Urinary bladder (tissue), 4 donors: ENCODE data around the gene CR2. TPM values are rescaled to one million over a fixed set of nuclear protein-coding genes. Genes with fewer than 3 reads are reported as not detected.
"Not testable (repeated sequence)": the region's sequence is repeated elsewhere in the genome, so short reads cannot be mapped to it uniquely, and the experiment has no call there.

Source experiments
- DNase-seq: peaks from one replicate; pipeline ENCODE4 v3.0.0-alpha.2; 2015; ENCODE audit errors: extremely low spot score
- H3K27ac ChIP-seq: one replicate; pipeline ENCODE4 v1.5.1; 2013; ENCODE audit warnings: low read depth, mild to moderate bottlenecking, moderate library complexity
- H3K36me3 ChIP-seq: one replicate; pipeline ENCODE4 v1.6.1; 2013; ENCODE audit warnings: mild to moderate bottlenecking, moderate library complexity; ENCODE audit not compliant: insufficient read depth
- H3K4me1 ChIP-seq: one replicate; pipeline ENCODE4 v1.6.1; 2013; ENCODE audit warnings: mild to moderate bottlenecking, moderate library complexity; ENCODE audit not compliant: insufficient read depth
- H3K4me3 ChIP-seq: one replicate; pipeline ENCODE4 v1.5.1; 2013; ENCODE audit warnings: low read depth, low read length
- WGBS: extraction: QIAGEN DNeasy Blood & Tissue Kit; methylation state at CpG from one replicate; pipeline ENCODE4 v1.1.7; 2013; 5-methylcytosine and 5-hydroxymethylcytosine counted together
- polyA plus RNA-seq: library from polyadenylated mRNA; stranded (reverse); fragments of 200-250 nt; gene quantifications from one replicate; pipeline ENCODE4 v1.2.3, GENCODE V29; 2013
- total RNA-seq: library from RNA; depleted of rRNA; stranded (reverse); fragments of >200 nt; gene quantifications from one replicate; pipeline ENCODE4 v1.2.3, GENCODE V29; 2014
- donor health status: healthy with polysubstance abuse.
- donor health status: healthy.

Gene CR2
- total and polyA plus RNA-seq, 2 donors = 0.04 to 0.63 TPM

GRCh38 chr1:207462535-207462934 lies 8.4 kb downstream of the CR2 start:
- no peaks in the 10 kb centered on the region for H3K4me1 ChIP-seq
- no peak for DNase-seq
- no peaks in the 10 kb centered on the region for H3K36me3 ChIP-seq

DNA sequence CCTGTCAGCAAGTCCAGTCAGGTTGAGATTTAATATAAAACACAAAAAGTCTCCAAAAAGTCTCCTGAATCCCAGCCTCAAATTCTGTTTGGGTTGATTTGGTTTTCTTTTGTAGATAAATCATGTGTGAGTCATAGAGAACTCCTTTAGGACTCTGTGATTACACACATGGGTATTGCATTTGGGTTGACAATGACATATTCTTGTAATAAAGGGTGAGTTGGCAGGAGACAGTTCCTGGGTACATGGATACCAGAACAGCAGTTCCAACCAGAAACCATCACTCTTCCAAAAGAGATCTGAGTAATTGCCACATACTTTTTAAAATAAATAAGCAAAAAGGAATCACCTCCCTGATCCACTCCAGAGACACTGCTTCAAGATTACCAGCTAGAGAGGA lies 8.9 kb downstream of the CR2 start:
- no peak overlapping the region for H3K4me3 ChIP-seq
- no peaks in the 10 kb centered on the region for H3K4me1 ChIP-seq
- no peaks in the 10 kb centered on the region for H3K36me3 ChIP-seq
- no peak overlapping the region for H3K27ac ChIP-seq
- no peak for DNase-seq

More at GRCh38 chr1:207462535-207462934, 8.4 kb downstream of the CR2 start:
- Histone ChIP-seq H3K4me3 (no peak overlapping the region), H3K27ac (no peak overlapping the region)

- Histone ChIP-seq H3K36me3 (no peaks in the 10 kb centered on the region), H3K4me3 (no peak overlapping the region), H3K27ac (no peak overlapping the region), H3K4me1 (no peaks in the 10 kb centered on the region)
- WGBS = 59% methylated on average over 3 of the region's 3 CpGs
- DNase-seq = no peak
Measured at GRCh38 chr1:207463571-207463970, 9.4 kb downstream of the CR2 start.

DNA sequence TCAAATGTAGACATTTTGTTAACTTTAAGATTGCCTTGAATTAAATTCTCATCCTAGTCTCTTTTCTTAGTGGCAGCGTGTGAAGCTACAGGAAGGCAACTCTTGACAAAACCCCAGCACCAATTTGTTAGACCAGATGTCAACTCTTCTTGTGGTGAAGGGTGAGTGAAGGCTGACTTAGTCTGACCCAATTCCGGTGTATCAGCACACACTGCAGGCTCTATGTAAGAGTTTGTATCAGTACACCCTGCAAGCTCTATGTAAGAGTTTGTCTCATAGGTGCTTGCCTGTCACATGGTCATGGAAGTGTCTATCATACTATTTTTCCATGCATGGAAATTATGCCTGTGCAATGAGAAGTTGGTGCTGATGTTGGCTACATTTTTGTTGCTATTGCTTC lies 16.8 kb downstream of the CR2 start:
- WGBS = 82% methylated on average over 2 of the region's 2 CpGs
- DNase-seq = no peak
- H3K4me3 ChIP-seq = no peak overlapping the region
- H3K36me3 ChIP-seq = no peaks in the 10 kb centered on the region
- no peaks in the 10 kb centered on the region for H3K4me1 ChIP-seq
- no peak overlapping the region for H3K27ac ChIP-seq

DNA sequence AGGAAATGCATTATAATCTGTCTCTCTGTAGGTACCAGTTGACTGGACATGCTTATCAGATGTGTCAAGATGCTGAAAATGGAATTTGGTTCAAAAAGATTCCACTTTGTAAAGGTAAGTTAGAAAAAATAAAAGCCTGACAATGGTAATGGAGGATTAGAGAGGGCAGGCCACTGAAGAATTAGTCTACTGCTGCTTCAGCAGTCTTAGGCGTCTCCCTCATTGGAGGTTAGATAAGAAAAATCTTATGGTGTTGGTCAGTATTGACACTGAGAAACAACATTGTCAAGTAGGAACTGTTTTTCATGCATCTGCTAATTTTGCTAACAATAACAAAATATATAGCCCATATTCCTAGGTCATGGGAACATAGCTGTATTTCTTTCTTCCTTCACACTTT lies 20.1 kb downstream of the CR2 start:
- Histone ChIP-seq H3K36me3 (no peaks in the 10 kb centered on the region), H3K27ac (no peak overlapping the region), H3K4me3 (no peak overlapping the region), H3K4me1 (no peaks in the 10 kb centered on the region)
- WGBS = 88% methylated on average over 1 of the region's 1 CpG
- DNase-seq = no peak

GRCh38 chr1:207486198-207486597 lies 32.1 kb downstream of the CR2 start:
- WGBS = 87% methylated on average over 3 of the region's 3 CpGs
- Histone ChIP-seq H3K4me3 (no peak overlapping the region), H3K4me1 (no peaks in the 10 kb centered on the region), H3K27ac (no peak overlapping the region), H3K36me3 (no peaks in the 10 kb centered on the region)
- no peak for DNase-seq

- Histone ChIP-seq H3K4me3 (no peak overlapping the region), H3K4me1 (no peaks in the 10 kb centered on the region), H3K27ac (no peak overlapping the region), H3K36me3 (no peaks in the 10 kb centered on the region)
- 78% methylated on average over 4 of the region's 4 CpGs for WGBS
- no peak for DNase-seq
Measured at GRCh38 chr1:207487636-207488035, 33.5 kb downstream of the CR2 start.

DNA sequence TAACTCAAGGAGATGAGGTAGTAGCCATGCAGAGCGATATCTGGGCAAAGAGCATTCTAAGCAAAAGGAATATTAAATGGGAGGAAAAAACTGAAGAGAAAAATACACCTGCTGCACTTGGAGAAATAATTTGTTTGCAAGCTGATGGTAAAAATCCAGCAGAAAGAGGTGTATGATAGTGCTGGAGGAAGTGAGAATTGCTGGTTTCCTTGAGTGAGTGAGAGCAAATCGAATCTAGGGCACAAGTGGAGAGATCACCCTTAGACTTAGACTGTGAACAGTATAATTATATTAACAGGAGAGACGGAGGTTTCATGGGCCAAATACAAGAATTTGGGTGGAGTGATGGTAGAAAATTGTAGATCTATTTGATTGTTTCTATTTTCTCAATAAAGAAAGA lies 39.1 kb downstream of the CR2 start:
- no peaks in the 10 kb centered on the region for H3K4me1 ChIP-seq
- no peak overlapping the region for H3K4me3 ChIP-seq
- no peaks in the 10 kb centered on the region for H3K36me3 ChIP-seq
- 78% methylated on average over 3 of the region's 3 CpGs for WGBS
- H3K27ac ChIP-seq = no peak overlapping the region
- DNase-seq = no peak

DNA sequence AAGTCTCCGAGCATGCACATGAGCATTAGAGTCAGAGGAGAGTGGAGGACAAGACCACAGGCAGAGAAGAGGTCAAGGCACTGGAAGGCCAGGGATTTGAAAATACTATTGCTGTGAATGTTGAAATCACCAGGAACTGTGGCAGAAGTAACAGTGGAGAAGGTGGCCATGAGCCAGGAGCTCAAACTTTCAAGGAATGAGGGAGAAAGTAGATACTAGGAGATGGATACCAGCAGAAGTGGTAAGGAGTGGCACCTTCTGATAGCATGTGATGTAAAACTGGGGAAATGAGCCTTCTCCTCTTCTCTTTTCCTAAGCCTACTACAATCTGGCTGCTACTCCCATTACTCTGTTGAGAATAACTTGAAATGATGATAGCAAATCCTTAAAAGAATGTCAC lies 40.0 kb downstream of the CR2 start:
- 93% methylated on average over 1 of the region's 1 CpG for WGBS
- no peaks in the 10 kb centered on the region for H3K4me1 ChIP-seq
- DNase-seq = no peak
- no peak overlapping the region for H3K4me3 ChIP-seq
- H3K36me3 ChIP-seq = no peaks in the 10 kb centered on the region
- no peak overlapping the region for H3K27ac ChIP-seq

GRCh38 chr1:207495281-207495680 lies 41.2 kb downstream of the CR2 start:
- not testable (repeated sequence) for H3K4me1 ChIP-seq, DNase-seq, H3K4me3 ChIP-seq, H3K36me3 ChIP-seq, H3K27ac ChIP-seq
- 82% methylated on average over 8 of the region's 8 CpGs for WGBS

- WGBS = 3% methylated on average over 68 of the region's 68 CpGs
- H3K4me3 ChIP-seq = peak within 1 kb of the TSS; percentile 33
Measured at GRCh38 chr1:207495801-207496792, 42.0 kb downstream of the CR2 start, which contains the start of gene CR1. TSS of gene CR1 (plus strand) at chr1:207496157. CDS start at chr1:207496268, 111 bp downstream.

GRCh38 chr1:207497941-207498340 lies 43.8 kb downstream of the CR2 start:
- H3K27ac ChIP-seq = no peak overlapping the region
- WGBS = 61% methylated on average over 5 of the region's 5 CpGs
- DNase-seq = no peak
- no peaks in the 10 kb centered on the region for H3K36me3 ChIP-seq
- no peak overlapping the region for H3K4me3 ChIP-seq
- no peaks in the 10 kb centered on the region for H3K4me1 ChIP-seq

More at GRCh38 chr1:207495801-207496792, 42.0 kb downstream of the CR2 start, which contains the start of gene CR1:
- H3K36me3 ChIP-seq = no peaks in the 10 kb centered on the region
- DNase-seq = no peak
- no peaks in the 10 kb centered on the region for H3K4me1 ChIP-seq
- H3K27ac ChIP-seq = no peak within 1 kb of the TSS

- Histone ChIP-seq H3K27ac (no peak overlapping the region), H3K4me1 (no peaks in the 10 kb centered on the region), H3K36me3 (no peaks in the 10 kb centered on the region), H3K4me3 (no peak overlapping the region)
- peak; percentile 46 for DNase-seq
- under 1% methylated on average over 4 of the region's 4 CpGs for WGBS
Measured at GRCh38 chr1:207499573-207499972, 45.4 kb downstream of the CR2 start.

DNA sequence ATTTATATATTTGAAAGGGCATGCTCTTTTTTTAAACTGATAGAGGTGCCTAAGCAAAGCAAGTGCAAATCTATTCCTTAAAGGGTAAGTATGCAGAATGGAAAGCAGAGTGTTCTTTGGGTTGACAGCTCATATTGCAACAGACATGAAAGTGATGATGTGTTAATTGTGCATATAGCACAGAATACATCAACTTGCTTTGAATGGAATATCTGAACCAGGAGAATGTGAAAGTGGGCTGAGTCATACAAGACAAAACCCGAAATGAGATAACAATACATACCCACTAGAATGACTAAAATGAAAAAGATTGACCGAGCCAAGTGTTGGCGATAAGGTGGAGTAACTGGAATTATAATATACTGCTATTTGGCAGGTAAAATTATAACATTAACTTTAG lies 46.2 kb downstream of the CR2 start:
- Histone ChIP-seq H3K4me3 (no peak overlapping the region), H3K27ac (no peak overlapping the region), H3K4me1 (no peaks in the 10 kb centered on the region), H3K36me3 (no peaks in the 10 kb centered on the region)
- 73% methylated on average over 3 of the region's 3 CpGs for WGBS
- no peak for DNase-seq
